Measurements from ENCODE around the gene MYEF2.

DNA sequence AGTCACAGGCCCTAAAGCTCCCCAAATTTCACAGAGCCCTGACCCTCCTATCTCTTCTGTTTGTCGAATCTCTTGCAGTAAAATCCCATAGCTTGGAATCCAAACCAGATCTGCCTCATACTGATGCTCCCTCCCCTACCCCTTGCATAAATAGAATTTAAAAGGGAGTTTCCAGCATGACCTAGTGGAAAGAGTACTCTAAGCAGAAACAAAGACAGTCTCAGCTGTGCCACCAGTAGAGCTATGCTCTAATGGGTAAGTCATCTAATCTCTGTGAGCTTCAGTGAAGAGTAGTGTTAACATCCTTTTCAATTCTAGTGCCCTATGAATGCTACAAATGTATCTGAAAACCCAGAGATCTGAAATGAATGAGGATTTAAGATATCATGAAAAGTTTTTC is 24.0 kb upstream of the MYEF2 start:
- TF ChIP-seq OSR1 (CRISPR knock-in tag; IDR thresholded peaks at IDR 0.05) = no peak
- TF ChIP-seq ARNTL (CRISPR knock-in tag; IDR thresholded peaks at IDR 0.05; ENCODE audit: borderline replicate concordance, low read depth) = no peak
- TF ChIP-seq ZC3H10 (CRISPR knock-in tag; IDR thresholded peaks at IDR 0.05) = no peak
- TF ChIP-seq SNAI2 (CRISPR knock-in tag; IDR thresholded peaks at IDR 0.05) = no peak
- TF ChIP-seq CREB5 (CRISPR knock-in tag; IDR thresholded peaks at IDR 0.05; ENCODE audit: low read depth) = no peak

All from SK-N-SH treated with all-trans-retinoic acid at 6 μM for 48 hours (cell line).